ENCODE results near the gene DRAP1. TPM values are rescaled to one million over a fixed set of nuclear protein-coding genes. Genes with fewer than 3 reads are reported as not detected.
A peak's percentile ranks its signal among the peaks of the same experiment; 100 is the strongest.

Gene DRAP1
- total and polyA plus RNA-seq, 2 donors from 2014 or later, result 51.2 to 150 TPM

DNA sequence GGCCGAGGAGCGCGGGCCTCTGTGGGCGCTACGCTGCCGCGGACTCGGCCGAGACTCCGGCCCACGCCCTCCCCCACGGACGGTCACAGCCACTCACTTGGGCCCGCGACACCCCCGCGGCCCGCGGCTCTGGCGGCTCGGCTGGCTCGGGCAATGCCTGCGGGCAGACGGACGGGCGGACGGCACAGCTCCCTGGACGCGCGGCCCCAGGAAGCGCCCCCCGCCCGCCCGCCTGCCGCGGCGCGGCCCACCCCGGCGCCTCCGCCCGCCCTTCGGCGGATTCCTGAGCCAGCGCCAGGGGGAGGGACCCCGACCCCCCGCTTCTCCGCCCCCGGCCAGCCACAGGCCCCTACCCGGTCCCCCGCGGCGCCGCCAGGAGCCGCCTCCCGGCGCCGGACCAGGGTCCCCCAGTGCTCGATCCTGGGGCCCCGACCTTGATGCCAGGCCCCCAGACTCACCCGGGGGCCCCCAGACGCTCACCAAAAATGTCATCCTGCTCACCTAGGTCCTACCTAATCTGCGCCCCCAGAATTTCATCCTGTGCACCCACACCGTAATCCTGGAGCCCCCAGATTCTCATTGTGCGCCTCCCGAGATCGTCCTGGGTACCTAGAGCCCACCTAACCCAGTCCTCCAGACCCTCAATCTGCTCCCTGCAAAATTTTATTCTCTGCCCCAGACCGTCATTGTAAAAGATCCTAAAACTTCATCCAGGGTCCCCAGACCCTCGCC, 46.5 kb upstream of the DRAP1 start, which contains the start of gene EFEMP2:
Gene EFEMP2 (minus strand): TSS at position 215 of the 732 bp plus-strand sequence. CDS start 446 bp downstream, outside the sequence.
- TF ChIP-seq CTCF (IDR thresholded peaks at IDR 0.05; ENCODE audit: borderline replicate concordance, extremely low read depth, insufficient read depth), result no peak
- peak within 1 kb of the TSS; percentile 66 to 71 (median 70) for H3K4me3 ChIP-seq (ENCODE audit: low read length in 3 of 3)
- FAIRE-seq (no peak), DNase-seq (peak; percentile 59 to 90 (median 77))
- H3K36me3 ChIP-seq (ENCODE audit: control insufficient read depth in 2 of 3, insufficient read depth in 3 of 3, low read length in 3 of 3), result peaks cover 0 to 6% (median 0%) of the 10 kb centered on the region in 3 donors
- peaks cover 0 to 16% (median 3%) of the 10 kb centered on the region in 3 donors for H3K4me1 ChIP-seq (ENCODE audit: control insufficient read depth in 2 of 3, insufficient read depth in 2 of 3, low read depth in 1 of 3, low read length in 3 of 3)
- H3K27ac ChIP-seq (ENCODE audit: low read depth in 2 of 2, low read length in 2 of 2), result peak within 1 kb of the TSS; percentile 84 to 85
- no peaks in the 10 kb centered on the region for H3K9me3 ChIP-seq (ENCODE audit: control insufficient read depth in 2 of 3, insufficient read depth in 1 of 3, low read length in 3 of 3)
- H3K9ac ChIP-seq (ENCODE audit: low read length in 3 of 3), result peak within 1 kb of the TSS; percentile 29 to 80 (median 80)
- no peaks in the 10 kb centered on the region for H3K27me3 ChIP-seq (ENCODE audit: control insufficient read depth, insufficient read depth, low read length)
- intact Hi-C loops (cut with DNase I), result no loop called here

GRCh38 chr11:65873318-65874156, 45.7 kb upstream of the DRAP1 start:
- FAIRE-seq (peak; percentile 82), DNase-seq (peak; percentile 95 to 98 (median 97))
- no peaks in the 10 kb centered on the region for H3K9me3 ChIP-seq (ENCODE audit: control insufficient read depth in 2 of 3, insufficient read depth in 1 of 3, low read length in 3 of 3)
- H3K36me3 ChIP-seq (ENCODE audit: control insufficient read depth in 2 of 3, insufficient read depth in 3 of 3, low read length in 3 of 3), result peaks cover 0 to 6% (median 0%) of the 10 kb centered on the region in 3 donors
- no peaks in the 10 kb centered on the region for H3K27me3 ChIP-seq (ENCODE audit: control insufficient read depth, insufficient read depth, low read length)
- no peak for TF ChIP-seq CTCF (IDR thresholded peaks at IDR 0.05; ENCODE audit: borderline replicate concordance, extremely low read depth, insufficient read depth)
- peak overlapping the region; percentile 84 to 85 for H3K27ac ChIP-seq (ENCODE audit: low read depth in 2 of 2, low read length in 2 of 2)
- peak overlapping the region; percentile 29 to 80 (median 59) for H3K9ac ChIP-seq (ENCODE audit: low read length in 3 of 3)
- intact Hi-C loops (cut with DNase I), result no loop called here
- H3K4me1 ChIP-seq (ENCODE audit: control insufficient read depth in 2 of 3, insufficient read depth in 2 of 3, low read depth in 1 of 3, low read length in 3 of 3), result peaks cover 0 to 16% (median 3%) of the 10 kb centered on the region in 3 donors
- H3K4me3 ChIP-seq (ENCODE audit: low read length in 3 of 3), result peak overlapping the region; percentile 66 to 71 (median 70)

GRCh38 chr11:65879617-65880016, 39.6 kb upstream of the DRAP1 start, which contains the start of gene CTSW:
TSS of gene CTSW (plus strand) at chr11:65879837. CDS start at chr11:65879855, 18 bp downstream.
- no peaks in the 10 kb centered on the region for H3K9me3 ChIP-seq (ENCODE audit: control insufficient read depth in 2 of 3, insufficient read depth in 1 of 3, low read length in 3 of 3)
- no peaks in the 10 kb centered on the region for H3K4me1 ChIP-seq (ENCODE audit: control insufficient read depth in 2 of 3, insufficient read depth in 2 of 3, low read depth in 1 of 3, low read length in 3 of 3)
- H3K27me3 ChIP-seq (ENCODE audit: control insufficient read depth, insufficient read depth, low read length), result no peaks in the 10 kb centered on the region
- DNase-seq (no peak), FAIRE-seq (no peak)
- no peak for TF ChIP-seq CTCF (IDR thresholded peaks at IDR 0.05; ENCODE audit: borderline replicate concordance, extremely low read depth, insufficient read depth)
- no peak within 1 kb of the TSS for H3K9ac ChIP-seq (ENCODE audit: low read length in 3 of 3)
- intact Hi-C loops (cut with DNase I), result loop anchor here (10.0 kb wide), 1 partner anchor 105 kb away; no protein-coding TSS in a partner anchor
- no peak within 1 kb of the TSS for H3K27ac ChIP-seq (ENCODE audit: low read depth in 2 of 2, low read length in 2 of 2)
- H3K36me3 ChIP-seq (ENCODE audit: control insufficient read depth in 2 of 3, insufficient read depth in 3 of 3, low read length in 3 of 3), result peaks cover 4 to 12% (median 5%) of the 10 kb centered on the region in 3 donors
- H3K4me3 ChIP-seq (ENCODE audit: low read length in 3 of 3), result no peak within 1 kb of the TSS
